K562 (cell line): ENCODE measurements around the gene SNAPC2. TPM values are rescaled to one million over a fixed set of nuclear protein-coding genes. Genes with fewer than 3 reads are reported as not detected.
"Not testable (repeated sequence)": the region's sequence is repeated elsewhere in the genome, so short reads cannot be mapped to it uniquely, and the experiment has no call there.

ENCODE experiments used
- ATAC-seq: fragments of 200-7000 bp; cut with Tn5 transposase; 3 replicates; pipeline ENCODE4 v1.9.1; 2020; ENCODE audit warnings: moderate library complexity
- BruUV-seq: library from RNA; stranded (reverse); fragments of 400-500 nt; replicated peaks from 2 replicates; lab custom pipeline; 2021; lab: Mats Ljungman, UMichigan
- CTCF ChIA-PET: fragments of 300-600 bp; formaldehyde crosslinking; extraction: SDS; loops from one replicate; lab custom pipeline; 2021; ENCODE audit warnings: low intra/inter-chr PET ratio; lab: Yijun Ruan, JAX
- POLR2A ChIA-PET: fragments of 300-600, 350-650 bp; sonication (Branson Sonifier 250); formaldehyde crosslinking; extraction: SDS; loops from one replicate; lab custom pipeline; 2021; ENCODE audit warnings: antibody characterized with exemption, inconsistent platforms; lab: Yijun Ruan, JAX
- DNase-seq, 4 experiments: peaks; one replicate each; pipeline versions ENCODE4 v3.0.0 to v3.0.0-alpha.2; 2011 to 2018; ENCODE audit warnings: low spot score in 3 of 4, mixed read lengths in 3 of 4; ENCODE audit errors: extremely low read depth in 1 of 4
- FAIRE-seq: peaks from 2 replicates; lab custom pipeline; 2011; peaks lifted over from hg19 to GRCh38; lab: Jason Lieb, UNC
- H2AFZ ChIP-seq: 2 replicates; pipeline ENCODE4 v1.6.0; 2011; ENCODE audit warnings: low read depth, low read length, control low read depth, inconsistent platforms
- H3K27ac ChIP-seq: fragments of 200-600 bp; 3 replicates; pipeline ENCODE4 v1.8.0; 2011; ENCODE audit warnings: low read depth, mild to moderate bottlenecking, control low read depth, inconsistent platforms, low read length, moderate library complexity, mixed read lengths; ENCODE audit errors: extremely low read depth
- H3K27me3 ChIP-seq, 2 experiments: fragments of 300-600 bp in 1 of 2; 2 replicates in 1 of 2; 3 replicates in 1 of 2; pipeline versions ENCODE4 v1.6.0 to v1.8.0; 2011; ENCODE audit warnings: inconsistent platforms in 2 of 2, low read length in 2 of 2, mild to moderate bottlenecking in 1 of 2, mixed read lengths in 1 of 2, moderate library complexity in 1 of 2; ENCODE audit not compliant: control insufficient read depth in 2 of 2, insufficient read depth in 2 of 2
- H3K36me3 ChIP-seq: fragments of 300-600 bp; 3 replicates; pipeline ENCODE4 v1.8.0; 2011; ENCODE audit warnings: mild to moderate bottlenecking, low read length, inconsistent platforms; ENCODE audit not compliant: control insufficient read depth, insufficient read depth
- H3K4me1 ChIP-seq, 2 experiments: fragments of 200-600 bp in 1 of 2; replicated peaks in 1 of 2; 2 replicates in 1 of 2; 3 replicates in 1 of 2; pipeline versions ENCODE4 v1.5.1 to v1.8.0; 2011; ENCODE audit warnings: inconsistent platforms in 2 of 2, low read length in 2 of 2, mild to moderate bottlenecking in 1 of 2, mixed read lengths in 1 of 2, moderate library complexity in 1 of 2; ENCODE audit not compliant: control insufficient read depth in 2 of 2, insufficient read depth in 2 of 2
- H3K4me2 ChIP-seq: 2 replicates; pipeline ENCODE4 v1.6.1; 2011; ENCODE audit warnings: low read length, control low read depth, inconsistent platforms, mixed read lengths; ENCODE audit not compliant: insufficient read depth
- H3K4me3 ChIP-seq: fragments of 200-600 bp; sonication (generic), shearing (Covaris generic); 2 replicates; pipeline ENCODE4 v1.5.1; 2016; ENCODE audit warnings: control low read depth, inconsistent platforms
- H3K79me2 ChIP-seq: fragments of 200-600 bp; 3 replicates; pipeline ENCODE4 v1.8.0; 2011; ENCODE audit warnings: low read length, inconsistent platforms; ENCODE audit not compliant: control insufficient read depth, insufficient read depth
- H3K9ac ChIP-seq, 2 experiments: 2 replicates each; pipeline versions ENCODE4 v1.6.0 to v1.6.1; 2011; ENCODE audit warnings: low read depth in 2 of 2, low read length in 2 of 2, control low read depth in 1 of 2, inconsistent platforms in 1 of 2, mild to moderate bottlenecking in 1 of 2, mixed read lengths in 1 of 2; ENCODE audit not compliant: insufficient read depth in 1 of 2
- H3K9me1 ChIP-seq: one replicate; pipeline ENCODE4 v1.6.0; 2011; ENCODE audit warnings: inconsistent platforms, mild to moderate bottlenecking, low read length, moderate library complexity; ENCODE audit not compliant: control insufficient read depth, insufficient read depth
- H3K9me3 ChIP-seq: replicated peaks from 2 replicates; pipeline ENCODE4 v1.5.1; 2011; ENCODE audit warnings: low read depth, low read length, inconsistent platforms; ENCODE audit not compliant: control insufficient read depth, insufficient read depth
- H4K20me1 ChIP-seq: replicated peaks from 2 replicates; pipeline ENCODE4 v1.6.1; 2011; ENCODE audit warnings: low read length, inconsistent platforms, mixed read lengths; ENCODE audit not compliant: control insufficient read depth, insufficient read depth
- WGBS: fragments of 100-300 bp; shearing (Covaris generic); methylation state at CpG from one replicate; pipeline ENCODE4 v1.1.6; 2016; ENCODE audit warnings: low coverage, mixed read lengths; ENCODE audit not compliant: insufficient coverage; ENCODE audit errors: missing lambda C conversion rate; 5-methylcytosine and 5-hydroxymethylcytosine counted together
- in situ Hi-C: fragments of 300-500 bp; cut with MboI; formaldehyde crosslinking; loops from 4 replicates; pipeline ENCODE4 v1.15.0; 2018; ENCODE audit warnings: inconsistent platforms, mixed read lengths
- intact Hi-C: fragments of 100-400 bp; cut with micrococcal nuclease; formaldehyde crosslinking; loops from 2 replicates; pipeline ENCODE4 v1.14.2; 2022
- polyA plus RNA-seq, 8 experiments: library from polyadenylated mRNA; depleted of rRNA in 4 of 8; stranded (reverse) in 5 of 8; unstranded in 3 of 8; fragments of >200 nt; fragmentation: Nextera tagmentation in 2 of 8; fragmentation: Illumina TruSeq in 1 of 8; extraction: Ambion mirVana in 2 of 8; extraction: Trizol in 1 of 8; gene quantifications; 2 replicates each; pipeline versions ENCODE4 v1.2.1 to v1.2.3, GENCODE V29; 2011 to 2014; ENCODE audit warnings: inconsistent platforms in 1 of 8, missing spikeins in 1 of 8
- total RNA-seq, 7 experiments: library from RNA; depleted of rRNA in 6 of 7; stranded (reverse); fragments of >200 nt in 6 of 7; fragmentation: Illumina TruSeq in 2 of 7; extraction: Trizol in 2 of 7; gene quantifications; 2 replicates each; pipeline versions ENCODE4 v1.2.1 to v1.2.3, GENCODE V29; 2011 to 2021; ENCODE audit warnings: low replicate concordance in 1 of 7
- TF ChIP-seq, protein P1 (sequence below): sonication (generic); formaldehyde crosslinking; IDR thresholded peaks from 2 replicates; pipeline ENCODE4 v1.8.0; 2022; ENCODE audit warnings: missing genetic modification reagents, mild to moderate bottlenecking, moderate library complexity, borderline replicate concordance

Gene SNAPC2
- total and polyA plus RNA-seq, 9 of the 15 experiments (the other 6 are each of a cell fraction or from before 2014, with no cell fraction given): 0.59 to 45.1 (median 15.3) TPM

DNA sequence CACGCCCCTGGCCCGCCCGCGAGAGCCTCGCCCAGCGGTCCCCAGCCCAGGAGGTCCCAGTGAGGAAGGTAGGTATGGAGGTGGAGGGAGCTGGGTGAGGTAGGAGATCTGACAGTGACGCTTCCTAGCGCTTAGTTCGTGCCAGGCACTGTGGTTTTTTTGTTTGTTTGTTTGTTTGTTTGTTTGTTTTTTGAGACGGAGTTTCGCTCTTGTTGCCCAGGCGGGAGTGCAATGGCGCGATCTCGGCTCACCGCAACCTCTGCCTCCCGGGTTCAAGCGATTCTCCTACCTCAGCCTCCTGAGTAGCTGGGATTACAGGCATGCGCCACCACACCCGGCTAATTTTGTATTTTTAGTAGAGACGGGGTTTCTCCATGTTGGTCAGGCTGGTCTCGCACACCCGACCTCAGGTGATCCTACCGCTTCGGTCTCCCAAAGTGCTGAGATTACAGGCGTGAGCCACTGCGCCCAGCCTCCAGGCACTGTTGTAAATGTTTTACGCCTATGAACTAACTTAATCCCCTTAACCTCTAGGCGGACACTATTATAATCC is 2.0 kb upstream of the SNAPC2 start:
- H3K4me3 ChIP-seq: not testable (repeated sequence)

More for the DNA sequence above, 2.0 kb upstream of the SNAPC2 start:
- intact Hi-C loops, CTCF ChIA-PET, H3K9ac ChIP-seq, H4K20me1 ChIP-seq, H3K27me3 ChIP-seq, H3K27ac ChIP-seq, FAIRE-seq, H3K9me3 ChIP-seq, in situ Hi-C loops, ATAC-seq, POLR2A ChIA-PET, BruUV-seq, DNase-seq, H2AFZ ChIP-seq, H3K9me1 ChIP-seq: not testable (repeated sequence)
- TF ChIP-seq, protein P1, sequence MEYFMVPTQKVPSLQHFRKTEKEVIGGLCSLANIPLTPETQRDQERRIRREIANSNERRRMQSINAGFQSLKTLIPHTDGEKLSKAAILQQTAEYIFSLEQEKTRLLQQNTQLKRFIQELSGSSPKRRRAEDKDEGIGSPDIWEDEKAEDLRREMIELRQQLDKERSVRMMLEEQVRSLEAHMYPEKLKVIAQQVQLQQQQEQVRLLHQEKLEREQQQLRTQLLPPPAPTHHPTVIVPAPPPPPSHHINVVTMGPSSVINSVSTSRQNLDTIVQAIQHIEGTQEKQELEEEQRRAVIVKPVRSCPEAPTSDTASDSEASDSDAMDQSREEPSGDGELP (CRISPR knock-in tag): 0 out of 2 replicates have a peak, but pooled peaks have one; percentile 4
- 98% methylated on average over 16 of the region's 29 CpGs for WGBS
- Histone ChIP-seq H3K4me2 (peak overlapping the region; percentile 97; the same call in 1 of the 2 replicates), H3K36me3 (peaks cover 17% of the 10 kb centered on the region; the same call in 1 of the 3 replicates), H3K4me1 (peaks cover 9 to 71% of the 10 kb centered on the region in 2 experiments), H3K79me2 (peaks cover 14% of the 10 kb centered on the region)
